HepG2 (cell line): ENCODE results near the gene RCC1. TPM values are rescaled to one million over a fixed set of nuclear protein-coding genes. Genes with fewer than 3 reads are reported as not detected.

Experiments
- ATF7 ChIP-seq, 2 experiments: fragments of 450-650 bp in 1 of 2; sonication (generic) in 1 of 2; formaldehyde crosslinking in 1 of 2; IDR thresholded peaks; 2 replicates each; pipeline versions ENCODE4 v1.4.0 to v1.6.1; 2016 to 2020; ENCODE audit warnings: antibody characterized with exemption in 1 of 2, mild to moderate bottlenecking in 1 of 2, missing genetic modification reagents in 1 of 2
- CSRNP1 ChIP-seq: sonication (generic); formaldehyde crosslinking; IDR thresholded peaks from 2 replicates; pipeline ENCODE4 v1.8.1; 2023; ENCODE audit warnings: mild to moderate bottlenecking, missing genetic modification reagents
- ESRRA ChIP-seq: sonication (generic); formaldehyde crosslinking; IDR thresholded peaks from 2 replicates; pipeline ENCODE4 v1.5.1; 2020; ENCODE audit warnings: mild to moderate bottlenecking, low read depth, missing genetic modification reagents
- FOXA3 ChIP-seq: IDR thresholded peaks from 2 replicates; pipeline ENCODE4 v1.6.1; 2016; ENCODE audit warnings: missing genetic modification reagents, missing compliant biosample characterization
- HDAC1 ChIP-seq: sonication (generic); formaldehyde crosslinking; IDR thresholded peaks from 2 replicates; pipeline ENCODE4 v1.5.1; 2020; ENCODE audit warnings: mild to moderate bottlenecking, missing genetic modification reagents
- HDAC2 ChIP-seq: sonication (generic); formaldehyde crosslinking; IDR thresholded peaks from 2 replicates; pipeline ENCODE4 v1.4.0; 2020; ENCODE audit warnings: missing genetic modification reagents
- KLF12 ChIP-seq: sonication (generic); formaldehyde crosslinking; IDR thresholded peaks from 2 replicates; pipeline ENCODE4 v1.4.0; 2020; ENCODE audit warnings: missing genetic modification reagents, borderline replicate concordance
- RNF219 ChIP-seq: sonication (generic); formaldehyde crosslinking; IDR thresholded peaks from 2 replicates; pipeline ENCODE4 v1.5.0; 2020; ENCODE audit warnings: mild to moderate bottlenecking, missing genetic modification reagents
- TEF ChIP-seq: sonication (generic); formaldehyde crosslinking; IDR thresholded peaks from 2 replicates; pipeline ENCODE4 v1.5.0; 2020; ENCODE audit warnings: missing genetic modification reagents
- ZFP36L2 ChIP-seq: sonication (generic); formaldehyde crosslinking; IDR thresholded peaks from 2 replicates; pipeline ENCODE4 v1.4.0; 2020; ENCODE audit warnings: missing genetic modification reagents
- ZNF512B ChIP-seq: sonication (generic); formaldehyde crosslinking; IDR thresholded peaks from 2 replicates; pipeline ENCODE4 v1.5.1; 2020; ENCODE audit warnings: missing genetic modification reagents, mild to moderate bottlenecking, borderline replicate concordance
- ZNF562 ChIP-seq: sonication (generic); formaldehyde crosslinking; IDR thresholded peaks from 2 replicates; pipeline ENCODE4 v1.8.0; 2022; ENCODE audit warnings: missing genetic modification reagents, borderline replicate concordance
- ZNF616 ChIP-seq: sonication (generic); formaldehyde crosslinking; IDR thresholded peaks from 2 replicates; pipeline ENCODE4 v1.5.0; 2020; ENCODE audit warnings: low read depth, mild to moderate bottlenecking, missing genetic modification reagents
- ZNF883 ChIP-seq: sonication (generic); formaldehyde crosslinking; IDR thresholded peaks from 2 replicates; pipeline ENCODE4 v1.5.1; 2020; ENCODE audit warnings: mild to moderate bottlenecking, missing genetic modification reagents; ENCODE audit errors: not compliant biosample characterization
- ZSCAN12 ChIP-seq: sonication (generic); formaldehyde crosslinking; IDR thresholded peaks from 2 replicates; pipeline ENCODE4 v1.9.0; 2021; ENCODE audit warnings: mild to moderate bottlenecking, missing genetic modification reagents
- ZSCAN9 ChIP-seq: IDR thresholded peaks from 2 replicates; pipeline ENCODE4 v1.6.1; 2016; ENCODE audit warnings: borderline replicate concordance
- polyA plus RNA-seq, 8 experiments: library from polyadenylated mRNA; depleted of rRNA in 3 of 8; stranded (reverse) in 7 of 8; unstranded in 1 of 8; fragments of >200 nt; fragmentation: Illumina TruSeq in 4 of 8; extraction: Trizol in 4 of 8; gene quantifications; 2 replicates each; pipeline versions ENCODE4 v1.2.1 to v1.2.3, GENCODE V29; 2011 to 2016; ENCODE audit warnings: low read depth in 4 of 8, missing spikeins in 1 of 8, mixed read lengths in 1 of 8; ENCODE audit not compliant: insufficient read depth in 1 of 8
- total RNA-seq, 5 experiments: library from RNA; depleted of rRNA; stranded (reverse); fragments of >200 nt; fragmentation: Illumina TruSeq; extraction: Trizol; gene quantifications; 2 replicates each; pipeline ENCODE4 v1.2.3, GENCODE V29; 2016; ENCODE audit warnings: low read depth in 1 of 5

The RCC1 gene
- total and polyA plus RNA-seq, 2 of the 13 experiments (the other 11 are each of a cell fraction or from before 2014, with no cell fraction given), result 47.2 to 80.8 TPM

- TF ChIP-seq ZNF512B, result no peak
- no peak for TF ChIP-seq TEF (CRISPR knock-in tag)
- TF ChIP-seq FOXA3 (CRISPR knock-in tag), result no peak
- no peak for TF ChIP-seq HDAC1 (CRISPR knock-in tag)
- TF ChIP-seq ZSCAN9 (CRISPR knock-in tag), result no peak
- no peak for TF ChIP-seq ZNF883 (CRISPR knock-in tag)
- TF ChIP-seq ZNF562 (CRISPR knock-in tag), result no peak
- TF ChIP-seq ZSCAN12 (CRISPR knock-in tag), result no peak
- TF ChIP-seq ATF7 (IDR thresholded peaks at IDR 0.05), result no peak
- TF ChIP-seq ATF7 (CRISPR knock-in tag; IDR thresholded peaks at IDR 0.05), result no peak
- TF ChIP-seq CSRNP1, result no peak
- no peak for TF ChIP-seq KLF12 (CRISPR knock-in tag)
- TF ChIP-seq ESRRA (CRISPR knock-in tag), result no peak
- no peak for TF ChIP-seq HDAC2 (CRISPR knock-in tag)
- TF ChIP-seq ZNF616 (CRISPR knock-in tag), result no peak
- 0 out of 2 replicates have a peak, but pooled peaks have one; percentile 18 for TF ChIP-seq RNF219 (CRISPR knock-in tag)
- no peak for TF ChIP-seq ZFP36L2 (CRISPR knock-in tag)
- TF ChIP-seq, all 625 proteins: peak for 27
These were observed 2.0 kb downstream of the RCC1 start (continued) for GRCh38 chr1:28507646-28508434.
